ENCODE results near the gene PTPDC1. TPM values are rescaled to one million over a fixed set of nuclear protein-coding genes. Genes with fewer than 3 reads are reported as not detected.

PTPDC1 gene
- total and polyA plus RNA-seq, 2 of the 4 experiments (the other 2 are of a cell fraction), result 3.9 to 6.1 TPM

- Histone ChIP-seq H3K27me3 (ENCODE audit: control insufficient read depth, insufficient read depth, low read length) (no peaks in the 10 kb centered on the region), H3K4me1 (ENCODE audit: control insufficient read depth, insufficient read depth, low read length) (peaks cover 7% of the 10 kb centered on the region), H3K56ac (ENCODE audit: extremely low read depth, insufficient read depth, low read length) (no peak overlapping the region), H2AFZ (replicated peaks; ENCODE audit: low read length, poor library complexity) (no peak overlapping the region), H4K91ac (ENCODE audit: insufficient read depth, low read depth, low read length) (no peak overlapping the region), H3K27ac (ENCODE audit: insufficient read depth, low read length) (no peak overlapping the region), H2BK20ac (ENCODE audit: low read depth, low read length) (no peak overlapping the region), H3K79me1 (ENCODE audit: low read depth in 1 of 2, low read length in 2 of 2) (no peaks in the 10 kb centered on the region; a peak in 1 of 4 replicates), H3K9ac (ENCODE audit: low read depth, low read length) (no peak overlapping the region), H2AK5ac (ENCODE audit: low read depth, low read length) (no peak overlapping the region), H3K4me2 (ENCODE audit: low read depth, low read length) (no peak overlapping the region), H2BK120ac (ENCODE audit: low read depth, low read length) (no peak overlapping the region), H2AK9ac (replicated peaks; ENCODE audit: low read depth, low read length, poor library complexity) (no peak overlapping the region), H3K9me3 (ENCODE audit: control insufficient read depth, insufficient read depth, low read length) (no peaks in the 10 kb centered on the region), H3K4ac (ENCODE audit: low read depth, low read length) (no peak overlapping the region), H3K9me1 (ENCODE audit: insufficient read depth, low read length) (peaks cover 9% of the 10 kb centered on the region; the same call in 1 of the 2 replicates), H4K8ac (ENCODE audit: low read depth in 2 of 2, low read length in 2 of 2) (no peak overlapping the region), H3K36me3 (ENCODE audit: control insufficient read depth, insufficient read depth, low read length) (peaks cover 2% of the 10 kb centered on the region; the same call in 1 of the 2 replicates), H4K20me1 (ENCODE audit: insufficient read depth, low read length) (no peaks in the 10 kb centered on the region; the same call in 1 of the 2 replicates), H3K4me3 (ENCODE audit: insufficient read depth, low read depth, low read length) (no peak overlapping the region), H3K23ac (ENCODE audit: low read depth, low read length) (no peak overlapping the region), H2BK5ac (ENCODE audit: low read depth, low read length, poor library complexity, severe bottlenecking) (no peak overlapping the region), H4K5ac (ENCODE audit: low read depth, low read length) (no peak overlapping the region), H3K18ac (ENCODE audit: low read depth, low read length) (no peak overlapping the region), H3K14ac (replicated peaks; ENCODE audit: low read depth, low read length) (no peak overlapping the region), H2BK15ac (ENCODE audit: low read depth, low read length) (no peak overlapping the region)
- dilution Hi-C loops (cut with HindIII; ENCODE audit: low sequenced_read_pairs, unreplicated experiment) (no loop called here), intact Hi-C loops (cut with micrococcal nuclease) (no loop called here), in situ Hi-C loops (cut with MboI; ENCODE audit: low sequenced_read_pairs) (no loop called here)
- no CpG with 5 or more reads among the region's 3 CpGs for WGBS, 2 experiments (ENCODE audit: extremely low coverage in 2 of 2, insufficient read length in 1 of 2)
- TF ChIP-seq RFX5 (IDR thresholded peaks at IDR 0.05; ENCODE audit: low read depth, low read length) (no peak), MAFK (IDR thresholded peaks at IDR 0.05; ENCODE audit: low read depth, low read length) (no peak), NFE2L2 (IDR thresholded peaks at IDR 0.05; ENCODE audit: low read depth, low read length) (no peak), ELK1 (IDR thresholded peaks at IDR 0.05; ENCODE audit: borderline replicate concordance, low read depth, low read length) (no peak)
- POLR2A ChIA-PET (ENCODE audit: unreplicated experiment), result no interaction called here
- CTCF ChIA-PET, result interaction anchor here (1.5 kb wide), 1 partner anchor 11 kb away, joined by 4 read pairs; no protein-coding TSS in a partner anchor
- no peak for DNase-seq
- ATAC-seq (ENCODE audit: low read depth), result no peak
- BruUV-seq (replicated peaks), result no TSS peak
Observed at GRCh38 chr9:94082553-94082952, 1.7 kb upstream of the PTPDC1 start.
